NK-92 treated with Interleukin-12 subunit alpha and Interleukin-12 subunit beta, amount 100 ng/mL, for 24 hours (cell line): ENCODE results near the gene CDC42SE2.
A peak's percentile ranks its signal among the peaks of the same experiment; 100 is the strongest.
"Not testable (repeated sequence)": the region's sequence is repeated elsewhere in the genome, so short reads cannot be mapped to it uniquely, and the experiment has no call there.

Experiments
- DNase-seq: peaks from one replicate; lab custom pipeline; 2025; lab: John Stamatoyannopoulos, UW

Gene CDC42SE2

DNA sequence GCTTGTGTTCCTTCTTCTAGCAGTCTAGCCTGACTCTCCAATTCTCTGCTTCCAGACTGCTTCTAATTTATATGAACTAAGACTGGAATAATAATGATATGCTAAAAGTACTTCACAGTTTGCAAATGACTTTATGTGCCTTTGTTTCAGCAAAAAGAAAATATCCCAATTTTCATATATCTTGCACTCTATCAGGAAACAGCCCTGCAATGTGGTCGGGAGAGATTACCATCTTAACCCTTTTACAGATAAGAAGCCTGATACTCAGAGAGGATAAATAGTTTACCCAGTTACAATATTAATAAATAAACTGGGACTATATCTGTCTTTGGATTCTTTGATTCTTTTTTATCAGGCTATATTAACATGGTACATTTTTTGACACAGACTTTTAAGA, 126.0 kb downstream of the CDC42SE2 start:
- no peak for DNase-seq

DNA sequence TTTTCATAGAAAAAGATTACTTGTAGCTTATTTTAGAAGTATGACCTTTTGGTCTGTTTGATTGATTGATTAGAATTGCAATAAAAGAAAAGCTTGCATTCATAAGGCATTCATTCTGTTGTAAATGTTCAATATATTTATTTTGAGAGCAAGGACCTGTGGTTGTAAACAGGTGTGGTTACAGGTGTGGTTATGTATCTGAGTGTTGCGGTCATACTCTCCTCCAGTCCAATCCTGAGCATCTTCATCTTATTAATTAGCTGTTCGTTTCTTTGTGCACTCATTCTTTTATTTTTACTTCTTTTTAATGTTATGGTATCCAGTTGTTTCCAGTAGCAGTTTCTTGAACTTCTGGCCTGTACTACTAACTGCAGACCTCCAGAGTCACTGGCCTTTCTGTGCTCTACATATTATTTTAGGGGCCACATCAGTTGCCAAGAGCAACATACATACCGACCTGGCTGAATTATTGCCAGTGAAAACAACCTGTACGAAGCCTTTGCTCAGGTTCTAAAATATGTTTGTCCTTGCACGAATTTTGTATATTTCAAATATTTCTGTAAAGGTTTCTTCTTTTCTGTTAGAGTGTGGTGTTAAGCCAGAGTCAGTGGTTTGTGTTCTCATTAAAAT, 128.7 kb downstream of the CDC42SE2 start:
- DNase-seq, result no peak

- no peak for DNase-seq
Measured at GRCh38 chr5:131393498-131393968, 129.7 kb downstream of the CDC42SE2 start.

DNA sequence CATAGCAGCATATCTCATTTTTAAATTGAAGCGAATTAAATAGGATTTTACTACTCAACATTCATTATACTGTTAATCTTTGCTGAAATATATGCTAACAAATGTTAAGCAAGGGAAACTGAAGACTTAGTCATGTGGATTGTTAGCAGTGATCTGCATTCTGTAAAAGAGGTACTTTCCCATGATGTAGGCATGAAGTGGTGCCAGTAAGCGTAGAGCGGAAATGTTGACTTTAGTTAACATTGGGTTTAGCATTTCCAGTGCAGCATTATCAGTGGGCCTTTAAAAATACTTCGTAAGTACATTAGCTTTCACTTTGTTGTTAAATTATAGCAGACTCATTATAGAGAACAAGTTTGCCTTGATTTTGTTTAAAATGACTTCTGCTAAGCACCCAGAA, 130.3 kb downstream of the CDC42SE2 start:
- no peak for DNase-seq

DNA sequence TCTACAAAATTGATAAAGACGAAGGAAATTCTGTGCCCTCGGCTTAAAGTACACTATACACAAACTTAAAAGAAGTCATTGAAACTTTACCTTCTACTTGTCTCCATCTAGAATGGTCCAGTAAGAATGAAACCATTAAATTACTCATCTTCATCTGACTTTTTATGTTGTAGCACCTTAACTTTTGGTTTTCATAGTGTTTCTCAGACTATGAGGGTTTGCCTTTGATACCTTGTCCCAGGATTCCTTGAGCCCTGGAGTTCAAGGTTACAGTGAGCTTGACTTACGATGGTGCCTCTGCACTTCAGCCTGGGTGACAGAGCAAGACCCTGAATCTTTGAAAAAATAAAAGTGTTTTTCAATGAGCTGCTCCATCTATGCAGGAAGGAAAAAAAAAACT, 132.2 kb downstream of the CDC42SE2 start:
- DNase-seq, result no peak

DNA sequence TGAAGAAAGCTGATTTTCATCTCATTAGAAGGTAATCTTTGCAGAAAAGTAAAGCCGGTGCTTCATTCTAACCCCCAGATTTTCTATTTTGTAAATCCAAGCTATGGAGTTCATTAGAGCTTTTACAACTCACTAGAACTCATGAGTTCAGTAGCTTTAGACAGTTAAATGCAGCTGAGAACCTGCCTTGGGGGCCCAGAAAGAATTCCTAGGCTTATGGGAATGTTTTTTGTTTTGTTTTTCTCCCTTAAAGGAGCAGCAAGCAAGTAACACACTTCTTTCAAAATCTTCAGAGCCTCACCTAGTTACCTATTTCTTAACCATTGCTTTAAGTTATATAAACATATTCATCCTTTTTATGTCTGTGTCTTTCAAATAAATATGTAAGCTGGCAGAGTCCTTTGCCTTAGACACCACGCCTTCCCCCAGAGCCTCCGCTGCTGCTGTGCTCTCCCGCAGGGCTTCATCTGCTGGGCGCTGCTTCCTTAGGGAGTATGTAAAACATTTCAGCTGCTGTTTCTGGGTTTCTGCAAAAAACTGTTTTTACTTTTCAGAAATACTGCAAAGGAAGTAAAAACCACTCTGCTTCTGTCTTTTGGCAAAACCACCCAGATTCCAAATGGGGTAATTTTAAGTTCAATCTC, 132.9 kb downstream of the CDC42SE2 start:
- DNase-seq, result no peak

DNA sequence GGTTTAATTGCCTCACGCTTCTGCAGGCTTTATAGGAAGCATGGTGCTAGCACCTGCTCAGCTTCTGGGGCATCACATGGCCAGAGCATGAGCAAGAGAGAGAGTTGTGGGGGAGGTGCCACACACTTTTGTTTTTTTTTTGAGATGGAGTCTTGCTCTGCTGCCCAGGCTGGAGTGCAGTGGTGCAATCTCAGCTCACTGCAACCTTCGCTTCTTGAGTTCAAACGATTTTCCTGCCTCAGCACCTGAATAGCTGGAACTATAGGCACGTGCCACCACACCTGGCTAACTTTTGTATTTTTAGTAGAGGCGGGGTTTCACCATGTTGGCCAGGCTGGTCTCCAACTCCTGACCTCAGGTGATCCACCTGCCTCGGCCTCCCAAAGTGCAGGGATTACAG, 135.2 kb downstream of the CDC42SE2 start:
- not testable (repeated sequence) for DNase-seq

DNA sequence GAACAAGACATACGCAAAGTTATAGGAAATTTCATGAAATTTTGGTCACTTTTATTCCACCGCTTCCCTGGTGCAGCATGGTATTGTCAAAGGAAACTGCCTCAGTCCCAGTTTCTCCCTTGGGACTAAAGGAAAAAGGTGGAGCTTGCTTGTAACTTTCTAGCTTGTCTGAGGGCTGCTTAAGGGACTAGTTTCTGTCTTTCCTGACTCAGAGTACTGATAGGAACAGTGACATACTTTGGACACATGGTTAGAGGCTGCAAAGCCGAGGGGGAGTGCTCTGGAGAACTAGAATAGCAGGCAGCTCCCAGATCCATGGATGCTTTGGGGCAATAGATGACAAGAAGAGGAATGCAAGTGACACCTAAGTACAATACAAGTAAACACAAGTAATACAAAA, 136.7 kb downstream of the CDC42SE2 start:
- no peak for DNase-seq

- DNase-seq, result no peak
Measured at GRCh38 chr5:131405674-131406073, 141.8 kb downstream of the CDC42SE2 start.

- DNase-seq, result no peak
Measured at GRCh38 chr5:131406076-131406475, 142.2 kb downstream of the CDC42SE2 start.

DNA sequence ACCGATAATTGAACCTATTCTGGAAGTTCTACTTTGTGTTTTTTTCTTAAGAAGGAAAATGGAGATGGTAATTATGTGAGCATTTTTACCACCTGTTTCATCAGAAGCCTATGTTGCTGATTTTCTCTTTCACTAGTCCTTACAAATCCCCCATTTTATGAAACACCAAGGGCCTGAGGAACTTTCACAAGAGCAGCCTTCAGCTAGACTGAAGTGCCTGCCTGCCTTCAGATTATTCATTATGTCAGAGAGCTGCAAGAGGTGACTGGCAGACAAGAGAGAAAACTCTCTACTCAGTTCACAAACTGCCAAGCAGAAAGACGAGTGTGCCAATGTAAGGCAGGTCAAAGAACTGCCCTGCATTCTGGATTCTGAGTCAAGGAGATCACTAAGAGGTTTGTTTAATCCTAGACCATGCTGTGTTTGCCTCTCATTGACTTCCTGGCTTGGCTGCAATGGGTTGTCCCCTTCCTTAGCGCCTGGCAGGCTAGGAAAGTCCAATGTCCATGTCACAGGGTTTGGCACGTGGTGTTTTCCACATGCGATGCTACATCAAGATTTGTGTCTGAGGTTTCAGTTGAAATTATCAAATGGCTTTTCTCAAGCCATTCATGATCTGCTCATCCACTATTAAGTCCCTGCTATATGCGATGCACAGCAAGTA, 143.3 kb downstream of the CDC42SE2 start:
- no peak for DNase-seq

DNA sequence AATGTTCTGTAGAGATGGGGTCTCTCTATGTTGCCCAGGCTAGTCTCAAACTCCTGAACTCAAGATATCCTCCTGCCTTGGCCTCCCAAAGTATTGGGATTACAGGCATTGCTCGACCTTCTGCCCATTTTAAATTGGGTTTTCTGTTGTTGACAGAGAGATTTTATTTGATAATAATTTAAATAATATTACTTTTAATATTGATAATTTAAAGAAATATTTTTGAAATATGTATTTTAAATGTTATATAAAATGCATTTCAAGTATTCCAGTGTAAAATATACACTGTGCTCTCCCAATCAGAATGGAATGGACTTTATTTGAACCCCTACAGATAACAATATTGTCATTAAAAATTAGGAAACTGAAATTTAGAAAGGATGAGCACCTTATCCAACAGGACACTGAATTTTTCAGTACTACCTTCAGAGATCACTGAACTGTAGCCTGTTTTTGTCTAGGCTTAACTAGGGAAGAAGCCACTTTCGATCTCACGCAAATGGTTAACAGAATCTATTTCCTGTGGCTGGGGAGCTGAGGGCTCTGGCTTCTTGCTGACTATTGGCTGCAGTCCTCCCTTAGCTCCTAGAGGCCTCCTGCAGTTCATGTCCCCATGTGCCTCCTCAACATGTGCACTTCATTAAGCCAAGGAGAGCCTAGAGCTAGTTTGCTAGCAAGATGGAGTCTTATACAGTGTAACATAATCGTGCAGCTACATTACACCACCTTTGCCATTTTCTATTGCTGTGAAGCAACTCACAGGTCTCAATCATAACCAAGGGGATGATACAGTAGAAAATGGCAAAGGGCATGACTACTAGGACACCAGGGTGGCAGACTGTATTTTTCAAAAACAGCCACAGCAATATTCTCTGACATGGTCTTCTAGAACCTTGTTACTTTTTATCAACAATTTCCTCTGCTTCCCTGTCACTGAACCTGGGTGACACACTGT, 150.0 kb downstream of the CDC42SE2 start:
- no peak for DNase-seq

GRCh38 chr5:131416729-131417128, 152.9 kb downstream of the CDC42SE2 start:
- DNase-seq, result no peak

GRCh38 chr5:131417240-131417869, 153.5 kb downstream of the CDC42SE2 start:
- peak; percentile 35 for DNase-seq

DNA sequence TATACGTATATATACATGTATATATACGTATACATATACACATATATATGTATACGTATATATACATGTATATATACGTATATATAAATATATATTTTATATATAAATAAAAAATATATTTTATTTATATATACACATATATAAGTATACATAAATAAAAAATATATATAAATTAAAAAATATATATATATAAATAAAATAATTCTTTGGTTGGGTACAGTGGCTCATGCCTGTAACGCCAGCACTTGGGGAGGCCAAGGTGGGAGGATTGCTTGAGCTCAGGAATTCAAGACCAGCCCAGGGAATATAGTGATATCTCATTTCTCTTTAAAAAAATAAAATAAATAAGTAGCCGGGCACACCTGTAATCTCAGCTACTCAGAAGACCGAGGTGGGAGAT, 155.0 kb downstream of the CDC42SE2 start:
- DNase-seq, result no peak

- no peak for DNase-seq
Measured at GRCh38 chr5:131419877-131420276, 156.0 kb downstream of the CDC42SE2 start.

DNA sequence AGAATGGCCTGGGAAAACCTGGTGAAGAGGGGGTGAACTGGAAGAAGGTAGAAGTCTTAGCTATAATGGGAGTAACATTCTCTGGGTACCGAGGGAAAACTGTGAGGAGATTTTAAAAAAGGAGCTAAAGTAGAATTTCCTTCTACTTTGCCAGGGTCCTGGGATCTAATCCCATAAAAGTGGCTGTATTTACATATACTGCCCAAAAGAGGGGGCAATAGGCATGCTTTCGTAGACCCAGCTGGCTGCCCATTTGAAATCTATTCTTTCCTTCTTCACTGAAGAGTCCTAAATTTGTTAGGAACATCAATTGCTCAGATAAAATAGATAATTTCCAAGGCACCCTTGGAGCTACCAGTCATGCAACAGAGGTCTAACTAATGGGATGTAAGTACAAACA, 159.2 kb downstream of the CDC42SE2 start:
- no peak for DNase-seq

- DNase-seq, result no peak
Measured at GRCh38 chr5:131426011-131426410, 162.2 kb downstream of the CDC42SE2 start.

DNA sequence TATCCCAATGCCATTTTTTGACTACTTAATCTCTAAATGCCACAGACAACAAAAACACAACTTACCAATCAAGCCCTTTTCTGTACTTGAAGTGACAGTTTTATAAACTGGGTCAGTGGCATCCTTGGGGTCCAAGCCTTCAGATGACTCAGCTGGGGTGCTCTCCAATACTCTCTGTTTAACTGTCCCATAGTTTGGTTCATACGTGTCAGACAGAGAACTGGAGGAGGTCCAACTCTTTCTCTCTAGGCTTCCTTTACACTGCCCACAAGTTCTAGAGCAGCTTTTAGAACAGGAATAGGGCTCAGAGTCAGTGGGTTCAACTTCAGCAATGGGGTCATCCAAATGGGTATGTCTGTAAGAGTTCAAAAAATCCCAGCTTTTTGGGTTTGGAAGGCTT, 166.9 kb downstream of the CDC42SE2 start:
- DNase-seq, result no peak

GRCh38 chr5:131431794-131432193, 167.9 kb downstream of the CDC42SE2 start:
- no peak for DNase-seq

GRCh38 chr5:131433109-131433508, 169.3 kb downstream of the CDC42SE2 start:
- DNase-seq, result no peak

GRCh38 chr5:131436081-131436480, 172.2 kb downstream of the CDC42SE2 start:
- DNase-seq, result no peak
